ENCODE measurements around the gene PRKCZ. TPM values are rescaled to one million over a fixed set of nuclear protein-coding genes. Genes with fewer than 3 reads are reported as not detected.

Gene PRKCZ
- total RNA-seq, 1 donor from 2014 or later = 28.1 TPM

DNA sequence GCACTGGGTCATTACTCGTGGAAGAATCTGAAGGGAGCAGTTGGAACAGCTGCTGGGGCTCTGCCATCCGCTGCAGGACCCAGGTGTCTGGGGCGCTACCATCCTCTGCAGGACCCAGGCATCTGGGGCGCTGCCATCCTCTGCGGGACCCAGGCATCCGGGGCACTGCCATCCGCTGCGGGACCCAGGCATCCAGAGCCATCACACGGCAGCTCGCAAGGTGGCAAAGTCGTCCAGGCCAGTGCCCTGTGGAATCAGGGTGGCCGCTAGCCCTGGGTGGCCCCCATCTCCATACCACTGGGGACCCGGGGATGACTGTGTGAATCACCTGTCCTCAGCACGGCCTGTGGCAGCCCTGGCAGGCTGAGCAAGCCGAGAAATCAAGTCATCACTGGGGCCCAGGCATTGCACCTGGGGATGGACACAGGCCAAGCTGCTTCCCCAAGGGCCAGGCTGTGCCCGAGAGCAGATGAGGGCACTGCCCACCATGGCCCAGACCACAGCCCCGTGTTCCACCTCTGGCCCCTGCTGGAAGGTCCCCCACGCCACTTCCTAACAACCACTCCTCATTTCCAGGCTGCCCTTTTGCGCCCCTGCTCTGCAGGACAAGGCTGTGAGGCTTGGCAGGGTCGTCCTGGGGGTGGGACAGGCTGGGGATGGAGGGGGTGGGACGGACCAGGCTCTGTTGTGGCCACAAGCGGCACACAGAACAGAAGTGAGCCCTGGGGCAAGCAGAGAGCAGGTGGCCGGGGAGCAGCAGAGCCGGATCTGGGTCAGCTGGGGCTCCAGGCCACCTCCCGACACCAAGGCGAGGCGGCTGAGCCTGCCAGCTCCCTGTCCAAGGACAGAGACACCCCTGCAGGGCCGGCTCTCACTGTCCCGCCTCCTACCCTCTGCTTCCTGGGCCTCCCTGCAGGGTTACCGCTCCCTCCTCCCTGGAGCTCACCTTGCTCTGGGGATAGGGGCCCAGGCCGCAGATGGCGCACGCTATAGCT lies 18.4 kb upstream of the PRKCZ start:
- TF ChIP-seq, protein P1, sequence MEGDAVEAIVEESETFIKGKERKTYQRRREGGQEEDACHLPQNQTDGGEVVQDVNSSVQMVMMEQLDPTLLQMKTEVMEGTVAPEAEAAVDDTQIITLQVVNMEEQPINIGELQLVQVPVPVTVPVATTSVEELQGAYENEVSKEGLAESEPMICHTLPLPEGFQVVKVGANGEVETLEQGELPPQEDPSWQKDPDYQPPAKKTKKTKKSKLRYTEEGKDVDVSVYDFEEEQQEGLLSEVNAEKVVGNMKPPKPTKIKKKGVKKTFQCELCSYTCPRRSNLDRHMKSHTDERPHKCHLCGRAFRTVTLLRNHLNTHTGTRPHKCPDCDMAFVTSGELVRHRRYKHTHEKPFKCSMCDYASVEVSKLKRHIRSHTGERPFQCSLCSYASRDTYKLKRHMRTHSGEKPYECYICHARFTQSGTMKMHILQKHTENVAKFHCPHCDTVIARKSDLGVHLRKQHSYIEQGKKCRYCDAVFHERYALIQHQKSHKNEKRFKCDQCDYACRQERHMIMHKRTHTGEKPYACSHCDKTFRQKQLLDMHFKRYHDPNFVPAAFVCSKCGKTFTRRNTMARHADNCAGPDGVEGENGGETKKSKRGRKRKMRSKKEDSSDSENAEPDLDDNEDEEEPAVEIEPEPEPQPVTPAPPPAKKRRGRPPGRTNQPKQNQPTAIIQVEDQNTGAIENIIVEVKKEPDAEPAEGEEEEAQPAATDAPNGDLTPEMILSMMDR (conservative IDR thresholded peaks at IDR 0.05; ENCODE audit: low read depth, low read length) = no peak
- no peak for DNase-seq (ENCODE audit: low read depth)
- H3K4me3 ChIP-seq (ENCODE audit: low read depth, low read length) = no peak overlapping the region

DNA sequence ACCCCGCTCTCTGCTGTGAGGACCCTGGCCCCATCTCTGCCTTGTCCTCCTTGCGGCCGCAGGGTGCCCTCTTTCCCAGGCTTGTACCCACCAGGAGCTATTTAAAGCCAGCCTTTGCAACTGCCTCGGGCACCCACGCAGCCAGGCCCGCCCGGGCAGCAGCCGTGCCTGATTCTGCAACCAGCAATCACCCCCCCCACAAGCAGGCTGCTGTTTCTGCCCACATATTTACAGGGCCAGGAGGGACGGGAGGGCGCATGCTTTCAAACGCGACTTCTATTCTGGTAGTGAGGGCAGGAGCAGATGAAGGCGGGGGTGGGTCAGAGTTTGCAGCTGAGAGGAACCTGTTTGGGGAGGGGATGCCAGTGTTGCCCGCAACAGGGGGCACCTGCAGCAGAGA lies 17.5 kb upstream of the PRKCZ start:
- no peak overlapping the region for H3K4me3 ChIP-seq (ENCODE audit: low read depth, low read length)
- TF ChIP-seq, protein P1 (conservative IDR thresholded peaks at IDR 0.05; ENCODE audit: low read depth, low read length) = no peak
- no peak for DNase-seq (ENCODE audit: low read depth)

DNA sequence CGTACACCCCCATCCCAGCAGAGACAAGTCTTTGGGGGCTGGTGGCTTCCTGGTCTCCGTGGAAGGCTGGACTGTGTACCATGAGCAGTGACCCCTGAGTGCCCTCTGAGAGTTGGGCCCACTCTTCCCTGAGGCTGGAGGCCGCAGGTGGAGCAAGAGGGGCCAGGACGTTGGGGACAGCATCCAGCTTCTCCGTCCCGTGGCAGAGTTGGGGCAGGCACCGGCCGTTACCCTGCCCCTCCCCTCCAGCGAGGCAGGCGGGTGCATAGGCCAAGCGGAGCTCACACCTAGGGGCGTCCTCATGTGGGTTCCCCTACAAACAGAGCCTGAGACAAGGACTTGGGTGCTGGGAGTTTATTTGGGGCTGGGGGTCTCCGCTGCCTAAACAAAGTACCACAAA lies 17.0 kb upstream of the PRKCZ start:
- DNase-seq (ENCODE audit: low read depth) = no peak
- TF ChIP-seq, protein P1 (conservative IDR thresholded peaks at IDR 0.05; ENCODE audit: low read depth, low read length) = no peak
- H3K4me3 ChIP-seq (ENCODE audit: low read depth, low read length) = no peak overlapping the region

DNA sequence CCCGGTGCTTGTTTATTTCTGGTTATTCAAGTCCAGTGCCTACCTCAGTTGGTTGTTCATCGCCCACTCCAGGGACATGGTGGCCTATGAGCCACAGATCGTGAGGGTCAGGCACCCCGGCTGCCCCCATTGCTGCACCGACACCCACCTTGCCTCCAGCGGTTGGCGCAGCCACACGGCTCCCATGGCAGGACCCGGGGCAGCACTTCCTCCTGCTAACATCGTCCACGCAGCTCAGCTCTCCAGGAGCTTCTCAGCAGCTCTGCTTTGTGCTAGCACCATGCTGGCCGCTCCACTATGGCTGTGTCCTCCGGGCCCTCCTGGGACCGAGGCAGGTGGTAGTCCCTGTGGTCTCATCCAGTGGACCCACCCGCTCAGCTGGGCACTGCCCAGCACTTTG lies 13.9 kb upstream of the PRKCZ start:
- TF ChIP-seq, protein P1 (conservative IDR thresholded peaks at IDR 0.05; ENCODE audit: low read depth, low read length) = no peak
- DNase-seq (ENCODE audit: low read depth) = no peak
- no peak overlapping the region for H3K4me3 ChIP-seq (ENCODE audit: low read depth, low read length)

DNA sequence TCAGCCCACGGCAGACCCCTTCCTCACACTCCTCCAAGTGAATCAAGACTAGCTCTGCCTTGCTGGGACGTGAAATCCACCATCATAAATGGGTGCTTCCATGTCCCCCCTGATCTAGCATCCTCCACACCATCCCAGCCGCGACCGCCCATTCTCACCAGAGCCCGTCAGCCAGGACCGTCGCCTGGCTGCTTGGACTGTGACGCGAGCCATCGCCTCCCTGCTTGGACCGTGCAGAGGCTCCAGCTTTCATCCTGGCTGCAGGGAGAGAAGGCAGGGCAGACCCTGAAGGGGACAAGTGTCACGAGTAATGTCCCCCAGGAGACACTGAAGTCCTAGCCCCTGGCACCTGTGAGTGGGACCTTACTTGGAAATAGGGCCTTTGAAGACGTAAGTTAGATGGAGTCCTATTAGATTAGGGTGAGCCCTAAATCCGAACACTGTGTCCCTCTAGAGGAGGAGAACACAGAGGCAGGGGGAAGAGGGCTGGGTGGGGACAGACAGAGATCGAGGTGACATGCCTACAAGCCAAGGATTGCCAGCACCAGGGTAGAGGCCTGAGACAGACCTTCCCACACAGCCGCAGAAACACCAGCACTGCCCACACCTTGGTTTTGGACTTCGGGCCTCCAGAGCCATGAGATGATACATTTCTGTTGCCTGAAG lies 12.8 kb upstream of the PRKCZ start:
- TF ChIP-seq, protein P1 (conservative IDR thresholded peaks at IDR 0.05; ENCODE audit: low read depth, low read length) = no peak
- no peak for DNase-seq (ENCODE audit: low read depth)

DNA sequence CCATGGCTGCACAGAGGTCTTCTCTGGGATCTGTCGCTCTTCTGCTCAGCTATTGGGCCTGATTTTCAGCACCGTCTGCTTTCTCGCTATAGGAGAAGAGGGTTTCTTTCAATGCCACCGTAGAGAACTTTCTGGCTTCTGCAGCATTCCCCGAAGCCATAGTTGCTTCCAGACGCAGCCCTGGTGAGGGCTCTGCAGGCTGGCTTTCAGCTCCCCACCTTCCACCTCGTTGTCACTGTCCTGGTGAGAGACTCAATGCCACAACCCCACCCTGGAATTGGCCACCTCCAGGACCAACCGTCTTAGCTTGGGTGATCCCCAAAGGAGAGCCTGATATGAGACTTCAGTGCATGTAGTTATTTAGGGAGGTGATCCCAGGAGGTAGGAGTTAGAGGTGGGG lies 12.0 kb upstream of the PRKCZ start:
- no peak for DNase-seq (ENCODE audit: low read depth)
- TF ChIP-seq, protein P1 (conservative IDR thresholded peaks at IDR 0.05; ENCODE audit: low read depth, low read length) = no peak
- no peak overlapping the region for H3K4me3 ChIP-seq (ENCODE audit: low read depth, low read length)

More for the DNA sequence above, 12.8 kb upstream of the PRKCZ start:
- H3K4me3 ChIP-seq (ENCODE audit: low read depth, low read length) = no peak overlapping the region

Data from epithelial cell of proximal tubule (primary cell).